Activated T-cell treated with anti-CD3 and anti-CD28 coated beads, Interleukin-2, amount 50 U/mL, for 72 hours (primary cell): ENCODE results near the gene DENND1A. TPM values are rescaled to one million over a fixed set of nuclear protein-coding genes. Genes with fewer than 3 reads are reported as not detected.
"Not testable (repeated sequence)": the region's sequence is repeated elsewhere in the genome, so short reads cannot be mapped to it uniquely, and the experiment has no call there.

Source experiments
- ATAC-seq, 2 donors: fragments of 150-1000 bp; cut with Tn5 transposase; replicated peaks in 1 of 2; 2 replicates each; pipeline ENCODE4 v1.10.0; 2021; ENCODE audit warnings: moderate library complexity in 2 of 2, mild to moderate bottlenecking in 1 of 2
- DNase-seq, 2 donors: peaks; one replicate each; pipeline ENCODE4 v3.0.0; 2021 to 2022; ENCODE audit warnings: mixed read lengths in 1 of 2
- H3K27ac Mint-ChIP-seq: one replicate; pipeline ENCODE4 v1.8.0; 2022; ENCODE audit warnings: mild to moderate bottlenecking, moderate library complexity, mixed read lengths
- H3K27me3 Mint-ChIP-seq: one replicate; pipeline ENCODE4 v1.8.0; 2022; ENCODE audit warnings: low read depth, mixed read lengths
- H3K36me3 Mint-ChIP-seq, 2 donors: one replicate each; pipeline ENCODE4 v1.8.0; 2022; ENCODE audit warnings: mixed read lengths in 2 of 2, mild to moderate bottlenecking in 1 of 2; ENCODE audit not compliant: insufficient read depth in 2 of 2
- H3K4me1 Mint-ChIP-seq: one replicate; pipeline ENCODE4 v1.8.0; 2022; ENCODE audit warnings: low read depth, mixed read lengths
- H3K4me3 Mint-ChIP-seq, 2 donors: one replicate each; pipeline ENCODE4 v1.8.0; 2022; ENCODE audit warnings: mild to moderate bottlenecking in 2 of 2, mixed read lengths in 2 of 2, moderate library complexity in 2 of 2
- H3K9me3 Mint-ChIP-seq, 2 donors: one replicate each; pipeline ENCODE4 v1.8.0; 2022; ENCODE audit warnings: mixed read lengths in 2 of 2
- total RNA-seq, 2 donors: library from RNA; stranded (reverse); gene quantifications; one replicate each; pipeline ENCODE4 v1.2.3, GENCODE V29; 2022

DENND1A gene
- 10 to 100 TPM; 18.3 to 18.5 TPM for total RNA-seq

GRCh38 chr9:123929870-123930831, at the start of gene DENND1A:
Gene DENND1A, minus strand, starts transcription at chr9:123930126. Its CDS starts 221 bp downstream, at chr9:123929905.
- DNase-seq, result peak; percentile 90 to 91
- Mint-ChIP-seq H3K4me1 (peaks cover 33% of the 10 kb centered on the region), H3K9me3 (no peaks in the 10 kb centered on the region), H3K36me3 (peaks cover 0 to 1% of the 10 kb centered on the region in 2 donors), H3K4me3 (peak within 1 kb of the TSS; percentile 90 to 95), H3K27me3 (peaks cover 25% of the 10 kb centered on the region), H3K27ac (peak within 1 kb of the TSS; percentile 61)
- ATAC-seq, result peak; percentile 91 to 96

- H3K4me3 Mint-ChIP-seq, result no peak overlapping the region
- no peak overlapping the region for H3K27ac Mint-ChIP-seq
- peaks cover 49% of the 10 kb centered on the region for H3K27me3 Mint-ChIP-seq
- H3K4me1 Mint-ChIP-seq, result no peaks in the 10 kb centered on the region
- no peak for DNase-seq
- peaks cover 3 to 4% of the 10 kb centered on the region in 2 donors for H3K9me3 Mint-ChIP-seq
- no peak for ATAC-seq
- H3K36me3 Mint-ChIP-seq, result peaks cover 0 to 2% of the 10 kb centered on the region in 2 donors
Measured at GRCh38 chr9:123978981-123979380, 49.1 kb upstream of the DENND1A start.

GRCh38 chr9:123976579-123976978, 46.7 kb upstream of the DENND1A start:
- H3K4me1 Mint-ChIP-seq, H3K27ac Mint-ChIP-seq, ATAC-seq, DNase-seq, H3K36me3 Mint-ChIP-seq, H3K4me3 Mint-ChIP-seq, H3K9me3 Mint-ChIP-seq: not testable (repeated sequence)
- H3K27me3 Mint-ChIP-seq, result peaks cover 31% of the 10 kb centered on the region

- DNase-seq (no peak), ATAC-seq (no peak)
- peaks cover 0 to 2% of the 10 kb centered on the region in 2 donors for H3K36me3 Mint-ChIP-seq
- H3K9me3 Mint-ChIP-seq, result peaks cover 3 to 4% of the 10 kb centered on the region in 2 donors
- no peaks in the 10 kb centered on the region for H3K4me1 Mint-ChIP-seq
- peaks cover 24% of the 10 kb centered on the region for H3K27me3 Mint-ChIP-seq
- H3K27ac Mint-ChIP-seq, result no peak overlapping the region
- H3K4me3 Mint-ChIP-seq, result no peak overlapping the region
Measured at GRCh38 chr9:123975871-123976270, 45.9 kb upstream of the DENND1A start.

- Mint-ChIP-seq H3K36me3 (peaks cover 0 to 2% of the 10 kb centered on the region in 2 donors), H3K4me3 (no peak overlapping the region), H3K27me3 (peaks cover 15% of the 10 kb centered on the region), H3K27ac (no peak overlapping the region), H3K9me3 (peaks cover 3 to 4% of the 10 kb centered on the region in 2 donors), H3K4me1 (no peaks in the 10 kb centered on the region)
- ATAC-seq, result no peak
- DNase-seq, result no peak
Measured at GRCh38 chr9:123974471-123974870, 44.5 kb upstream of the DENND1A start.

- H3K4me3 Mint-ChIP-seq, result no peak overlapping the region
- no peaks in the 10 kb centered on the region for H3K36me3 Mint-ChIP-seq
- no peak for DNase-seq
- ATAC-seq, result no peak
- H3K9me3 Mint-ChIP-seq, result no peaks in the 10 kb centered on the region
- no peak overlapping the region for H3K27ac Mint-ChIP-seq
- no peaks in the 10 kb centered on the region for H3K4me1 Mint-ChIP-seq
- H3K27me3 Mint-ChIP-seq, result peaks cover 8% of the 10 kb centered on the region
Measured at GRCh38 chr9:123973590-123974223, 43.8 kb upstream of the DENND1A start.

- H3K27ac Mint-ChIP-seq, result no peak overlapping the region
- H3K9me3 Mint-ChIP-seq, result no peaks in the 10 kb centered on the region
- H3K36me3 Mint-ChIP-seq, result no peaks in the 10 kb centered on the region
- no peak for ATAC-seq
- peaks cover 7% of the 10 kb centered on the region for H3K27me3 Mint-ChIP-seq
- H3K4me1 Mint-ChIP-seq, result no peaks in the 10 kb centered on the region
- DNase-seq, result no peak
- no peak overlapping the region for H3K4me3 Mint-ChIP-seq
Measured at GRCh38 chr9:123972618-123973017, 42.7 kb upstream of the DENND1A start.

- no peaks in the 10 kb centered on the region for H3K4me1 Mint-ChIP-seq
- H3K27me3 Mint-ChIP-seq, result peaks cover 29% of the 10 kb centered on the region
- no peak for DNase-seq
Measured at GRCh38 chr9:123967323-123967722, 37.4 kb upstream of the DENND1A start.

GRCh38 chr9:123965801-123966686, 36.1 kb upstream of the DENND1A start:
- no peak for DNase-seq
- Mint-ChIP-seq H3K4me3 (no peak overlapping the region), H3K4me1 (no peaks in the 10 kb centered on the region), H3K9me3 (no peaks in the 10 kb centered on the region), H3K36me3 (no peaks in the 10 kb centered on the region), H3K27me3 (peaks cover 40% of the 10 kb centered on the region), H3K27ac (no peak overlapping the region)
- no peak for ATAC-seq

More at GRCh38 chr9:123967323-123967722, 37.4 kb upstream of the DENND1A start:
- Mint-ChIP-seq H3K4me3 (no peak overlapping the region), H3K9me3 (no peaks in the 10 kb centered on the region), H3K27ac (no peak overlapping the region), H3K36me3 (no peaks in the 10 kb centered on the region)
- no peak for ATAC-seq

- no peak overlapping the region for H3K27ac Mint-ChIP-seq
- H3K36me3 Mint-ChIP-seq, result no peaks in the 10 kb centered on the region
- no peaks in the 10 kb centered on the region for H3K9me3 Mint-ChIP-seq
- H3K4me1 Mint-ChIP-seq, result no peaks in the 10 kb centered on the region
- H3K27me3 Mint-ChIP-seq, result peaks cover 53% of the 10 kb centered on the region
- no peak for DNase-seq
- ATAC-seq, result no peak
- no peak overlapping the region for H3K4me3 Mint-ChIP-seq
Measured at GRCh38 chr9:123964761-123965160, 34.8 kb upstream of the DENND1A start.

- no peak for ATAC-seq
- Mint-ChIP-seq H3K9me3 (no peaks in the 10 kb centered on the region), H3K4me1 (peaks cover 9% of the 10 kb centered on the region), H3K27me3 (peaks cover 59% of the 10 kb centered on the region), H3K27ac (no peak overlapping the region), H3K4me3 (no peak overlapping the region), H3K36me3 (no peaks in the 10 kb centered on the region)
- DNase-seq, result no peak
Measured at GRCh38 chr9:123960965-123961364, 31.0 kb upstream of the DENND1A start.

- Mint-ChIP-seq H3K4me1 (peaks cover 9% of the 10 kb centered on the region), H3K9me3 (no peaks in the 10 kb centered on the region), H3K27ac (no peak overlapping the region), H3K4me3 (no peak overlapping the region), H3K36me3 (no peaks in the 10 kb centered on the region), H3K27me3 (peaks cover 54% of the 10 kb centered on the region)
- DNase-seq (no peak), ATAC-seq (no peak)
Measured at GRCh38 chr9:123960366-123960765, 30.4 kb upstream of the DENND1A start.
